ENCODE results near the gene SORCS2.

GRCh38 chr4:7732263-7732662, 539.9 kb downstream of the SORCS2 start:
- TF ChIP-seq CTCF (IDR thresholded peaks at IDR 0.05; ENCODE audit: insufficient read depth, low read depth, low read length) (no peak), EZH2 (IDR thresholded peaks at IDR 0.05; ENCODE audit: insufficient read depth, low read length) (no peak)

All from astrocyte (in vitro differentiated cells and primary cell).